Stimulated activated CD8-positive, alpha-beta memory T cell treated with anti-CD3 and anti-CD28 coated beads, Interleukin-15, amount 100 ng/mL, for 4 hours (primary cell): ENCODE data around the gene TRIL.

ENCODE experiments used
- DNase-seq, 2 donors: peaks; one replicate each; pipeline ENCODE4 v3.0.0-alpha.2; 2020; ENCODE audit warnings: low read depth in 2 of 2

TRIL gene

GRCh38 chr7:28958235-28958979 lies at the start of gene TRIL:
Gene TRIL (minus strand): TSS chr7:28958330. CDS start chr7:28958046, 284 bp downstream.
- no peak for DNase-seq

- DNase-seq = no peak
Measured at GRCh38 chr7:29007127-29007526, 49.0 kb upstream of the TRIL start.

DNA sequence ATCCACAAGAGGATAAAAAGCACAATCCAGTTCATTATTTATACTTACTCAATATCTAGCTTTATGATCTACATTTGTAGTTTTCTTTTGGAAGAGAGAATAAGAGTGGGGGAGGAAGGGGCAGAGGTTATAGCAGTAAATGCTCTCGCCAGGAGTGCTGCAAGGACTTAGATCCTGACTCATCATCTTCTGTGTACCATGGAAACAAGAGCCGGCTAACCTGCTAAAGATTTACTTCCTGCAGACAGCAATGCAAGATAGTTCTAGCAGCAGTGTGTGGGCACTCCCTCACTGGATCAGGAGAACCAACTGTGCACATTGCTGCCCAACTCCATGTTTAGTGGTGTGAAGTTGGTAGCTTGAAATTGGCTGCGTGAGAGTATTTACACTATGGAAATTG lies 47.7 kb upstream of the TRIL start:
- DNase-seq = no peak

- DNase-seq = no peak
Measured at GRCh38 chr7:29005406-29005805, 47.3 kb upstream of the TRIL start.

DNA sequence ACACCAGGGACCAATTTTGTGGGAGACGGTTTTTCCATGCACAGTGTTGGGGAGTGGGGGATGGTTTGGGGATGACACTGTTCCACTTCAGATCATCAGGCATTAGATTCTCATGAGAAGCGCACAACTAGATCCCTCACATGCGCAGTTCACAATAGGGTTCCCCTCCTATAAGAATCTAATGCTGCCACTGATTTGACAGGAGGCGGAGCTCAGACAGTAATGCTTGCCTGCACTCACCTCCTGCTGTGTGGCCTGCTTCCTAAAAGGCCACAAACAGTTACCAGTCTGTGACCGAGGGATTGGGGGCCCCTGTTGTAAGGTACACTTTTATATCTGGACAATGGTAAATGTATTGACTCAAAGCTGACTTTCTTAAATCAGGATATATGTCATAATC lies 45.6 kb upstream of the TRIL start:
- no peak for DNase-seq

DNA sequence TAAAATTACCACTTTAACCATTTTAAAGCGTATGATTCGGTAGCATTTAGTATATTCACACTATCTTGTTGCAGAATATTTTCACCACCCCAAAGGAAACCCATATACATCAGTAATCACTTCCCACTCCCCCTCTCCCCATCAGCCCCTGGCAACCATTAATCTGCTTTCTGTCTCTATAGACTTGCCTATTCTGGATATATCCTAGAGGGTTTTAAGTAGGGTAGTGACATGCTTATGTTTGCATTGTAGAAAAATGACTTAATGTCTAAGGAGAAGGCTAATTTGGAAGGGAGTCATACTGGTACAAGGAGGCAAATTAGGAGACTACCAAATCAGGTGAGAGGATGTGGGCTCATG lies 42.6 kb upstream of the TRIL start:
- DNase-seq = no peak

GRCh38 chr7:28999895-29000716 lies 42.0 kb upstream of the TRIL start:
- DNase-seq = no peak

- no peak for DNase-seq
Measured at GRCh38 chr7:28999427-28999826, 41.3 kb upstream of the TRIL start.

- DNase-seq = no peak
Measured at GRCh38 chr7:28998105-28998504, 40.0 kb upstream of the TRIL start.

DNA sequence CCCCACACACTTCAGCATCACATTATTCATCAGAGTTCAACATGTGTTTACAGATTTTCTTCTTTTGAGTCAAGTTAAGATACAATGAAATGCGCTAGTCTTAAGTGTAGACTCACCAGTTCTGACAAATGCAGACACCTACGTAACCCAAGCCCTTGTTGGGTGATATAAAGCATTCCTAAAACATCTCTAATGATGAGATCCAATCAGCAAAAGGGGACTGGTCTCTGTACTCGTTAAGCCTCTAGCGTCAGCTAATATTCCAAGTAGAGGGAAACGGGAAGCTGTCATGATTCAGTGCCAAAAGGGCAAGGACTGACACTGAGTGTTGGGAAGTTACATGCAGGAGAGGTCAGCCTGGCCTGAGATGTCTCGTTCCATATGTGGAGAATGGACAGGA lies 38.7 kb upstream of the TRIL start:
- no peak for DNase-seq

DNA sequence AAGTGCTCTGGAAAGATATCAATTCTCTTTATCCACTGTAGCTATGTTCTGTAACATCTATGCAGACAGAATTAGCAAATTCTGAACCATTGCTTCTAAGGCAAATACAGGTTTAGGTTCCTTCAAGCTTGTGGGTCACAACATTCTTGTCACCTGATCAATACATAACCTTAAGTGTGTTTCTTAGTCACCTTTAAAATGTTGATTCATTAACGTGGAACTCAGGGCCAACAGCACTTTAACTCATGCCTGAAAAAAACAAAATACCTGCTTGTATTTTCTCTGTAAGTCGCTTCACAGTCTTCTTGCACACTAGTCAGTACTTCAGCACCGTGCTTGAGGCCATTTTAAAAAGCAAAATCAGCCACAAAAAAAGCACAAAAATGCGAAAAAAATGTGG lies 35.2 kb upstream of the TRIL start:
- DNase-seq = no peak

DNA sequence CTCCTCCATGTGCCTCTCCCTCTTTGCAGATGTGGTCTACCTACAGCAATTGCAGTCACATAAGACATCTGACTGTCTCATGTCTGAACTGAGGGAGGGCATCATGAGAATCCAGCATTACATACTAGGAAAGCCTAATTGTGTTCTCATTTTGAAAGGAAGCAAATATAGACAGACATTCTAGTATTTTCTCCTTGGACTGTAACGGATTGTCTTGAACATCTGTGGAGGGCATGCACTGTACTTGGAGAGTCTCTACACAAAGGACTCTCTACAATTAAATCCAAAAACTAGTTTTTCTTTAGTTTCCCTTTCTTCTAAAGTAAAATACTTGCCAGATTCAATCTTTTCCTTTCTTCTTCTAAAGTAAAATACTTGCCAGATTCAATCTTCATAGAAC lies 34.7 kb upstream of the TRIL start:
- no peak for DNase-seq

DNA sequence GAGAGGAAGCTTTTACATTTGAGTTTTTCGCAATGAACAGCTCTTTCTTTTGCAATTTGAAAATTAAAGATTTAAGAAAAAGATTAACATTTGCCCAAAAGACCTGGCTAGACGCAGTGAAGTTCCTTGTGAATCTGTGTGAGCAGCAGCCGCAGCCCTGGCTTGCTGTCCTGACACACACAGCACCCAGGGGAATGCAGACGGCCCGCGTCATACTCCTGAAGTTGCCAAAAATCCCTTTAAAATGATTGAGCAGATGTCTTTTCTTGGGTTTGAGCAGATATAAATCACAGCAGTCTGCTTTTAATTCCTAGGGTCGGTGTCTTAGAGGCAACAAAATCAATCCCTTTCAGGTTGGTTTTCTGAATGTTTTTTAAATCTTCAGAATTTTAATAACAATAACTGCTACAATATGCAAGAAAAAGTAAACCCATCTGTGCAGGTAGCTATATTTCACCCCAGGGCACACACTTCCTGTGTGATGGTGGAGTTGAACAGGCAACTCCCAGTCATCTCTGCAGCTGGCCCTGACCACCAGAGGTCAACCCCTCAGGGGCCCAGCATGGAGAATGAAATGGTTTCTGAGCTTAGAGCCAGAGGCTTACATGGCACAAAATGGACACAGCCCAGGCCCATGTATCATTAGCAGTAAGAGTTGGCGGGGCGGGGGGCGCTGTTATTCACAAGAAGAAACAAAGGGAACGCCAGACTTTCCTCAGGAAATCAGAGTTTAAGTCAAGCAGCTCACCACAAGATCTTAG lies 32.2 kb upstream of the TRIL start:
- no peak for DNase-seq

- no peak for DNase-seq
Measured at GRCh38 chr7:28989211-28989980, 31.3 kb upstream of the TRIL start.

- DNase-seq = no peak
Measured at GRCh38 chr7:28988810-28989209, 30.7 kb upstream of the TRIL start.

DNA sequence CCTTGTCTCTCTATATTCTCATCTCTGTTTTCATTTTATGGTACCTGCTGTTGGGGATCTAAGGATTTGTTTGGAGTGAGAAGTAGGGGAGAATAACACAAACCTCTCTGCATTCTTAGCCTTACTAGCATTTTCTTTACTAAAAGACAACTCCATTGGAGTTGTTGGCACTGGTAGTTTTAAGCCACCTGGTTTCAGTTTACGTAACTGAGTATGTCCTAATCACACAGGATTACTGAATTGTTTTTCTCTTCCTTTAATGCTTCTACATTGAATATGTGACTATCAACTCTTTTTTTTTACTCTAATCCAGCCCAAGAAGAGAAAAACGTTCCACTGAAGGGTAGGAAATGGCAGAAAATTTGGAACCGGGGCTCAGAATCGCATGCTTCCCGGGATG lies 30.0 kb upstream of the TRIL start:
- DNase-seq = no peak

- no peak for DNase-seq
Measured at GRCh38 chr7:28986765-28987110, 28.6 kb upstream of the TRIL start.

DNA sequence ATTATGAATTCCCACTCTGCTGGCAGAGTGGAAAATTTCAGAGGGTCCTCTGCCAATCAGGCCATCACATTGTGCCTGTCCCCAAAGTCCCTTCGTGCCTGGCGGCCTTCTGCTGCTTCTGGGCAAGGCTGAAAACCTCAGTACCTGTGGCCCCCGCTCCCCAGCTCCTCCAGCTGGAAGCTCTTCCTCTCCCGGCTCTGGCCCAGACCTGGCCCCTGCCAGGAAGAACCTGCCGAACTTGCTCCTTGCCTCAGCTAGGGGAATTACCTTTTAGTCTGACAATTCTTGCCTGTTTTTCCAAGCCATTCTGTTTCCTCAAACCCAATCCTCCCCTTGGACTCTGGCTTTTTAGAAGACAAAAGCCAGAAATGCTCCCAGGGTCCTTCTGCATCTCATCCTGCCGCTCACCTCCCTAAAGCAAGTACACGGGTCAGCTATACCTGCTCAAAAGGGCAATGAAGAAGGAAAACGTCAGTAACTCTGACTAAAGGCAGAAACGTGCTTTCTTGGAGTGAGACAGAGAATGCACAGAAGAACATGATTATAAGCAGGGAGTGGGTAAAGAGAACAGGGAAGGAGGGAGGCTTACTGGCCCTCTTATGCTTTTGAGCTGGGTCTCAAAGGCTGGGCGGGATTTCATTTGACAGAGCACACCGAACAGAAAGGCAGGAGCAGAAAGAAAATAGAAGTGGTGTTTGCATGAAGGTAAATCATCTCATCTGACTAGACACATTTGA lies 28.1 kb upstream of the TRIL start:
- no peak for DNase-seq

DNA sequence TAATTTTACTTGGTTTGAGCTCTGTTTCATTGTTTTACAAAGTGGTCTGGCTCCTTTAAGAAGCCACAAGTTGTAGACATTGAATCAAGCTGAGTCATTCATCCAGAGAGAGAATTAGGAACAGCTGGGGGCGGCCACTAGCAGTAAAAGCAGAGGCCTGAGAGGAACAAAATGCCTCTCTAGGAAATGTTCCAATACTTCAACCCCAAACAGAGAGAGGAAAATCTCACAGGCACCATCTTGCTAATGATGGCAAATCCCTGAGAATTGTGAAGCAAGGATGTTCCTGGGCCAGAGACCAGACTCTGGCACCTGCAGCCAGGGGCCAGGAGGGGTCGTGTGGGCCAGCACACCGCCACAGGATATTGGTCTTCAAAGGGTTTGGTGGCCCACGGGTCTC lies 26.5 kb upstream of the TRIL start:
- no peak for DNase-seq

DNA sequence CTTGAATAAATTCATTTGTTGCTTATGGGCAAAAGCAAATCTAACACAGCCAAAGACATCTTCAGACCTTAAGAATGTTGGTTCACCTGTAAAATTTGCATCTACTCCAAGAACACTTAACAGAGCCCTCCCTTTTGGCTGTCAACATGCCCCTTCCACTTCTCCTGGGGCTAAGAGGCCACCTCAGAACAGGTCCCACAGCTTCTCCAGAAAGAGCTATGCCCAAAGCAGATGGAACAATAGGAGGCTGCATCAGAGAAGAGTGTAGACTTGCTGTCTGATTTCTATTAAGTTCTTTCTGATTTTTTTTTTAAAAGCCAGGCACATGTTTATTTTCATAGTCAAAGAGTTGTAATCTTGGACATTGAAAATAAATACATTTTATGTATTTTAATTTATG lies 26.1 kb upstream of the TRIL start:
- no peak for DNase-seq
